Mesothelial cell of epicardium (in vitro differentiated cells): ENCODE data around the gene TAS1R1. TPM values are rescaled to one million over a fixed set of nuclear protein-coding genes. Genes with fewer than 3 reads are reported as not detected.

Source experiments
- DNase-seq, 2 experiments: peaks; one replicate each; pipeline ENCODE4 v3.0.0; 2021; ENCODE audit warnings: low spot score in 2 of 2; ENCODE audit not compliant: unreplicated experiment in 2 of 2
- H3K27ac Mint-ChIP-seq: 2 replicates; pipeline ENCODE4 v1.8.0; 2021; ENCODE audit warnings: mixed read lengths
- H3K27me3 Mint-ChIP-seq: 2 replicates; pipeline ENCODE4 v1.8.0; 2021; ENCODE audit warnings: low read depth, mixed read lengths
- H3K36me3 Mint-ChIP-seq: 2 replicates; pipeline ENCODE4 v1.8.0; 2021; ENCODE audit warnings: mixed read lengths
- H3K4me1 Mint-ChIP-seq: 2 replicates; pipeline ENCODE4 v1.8.0; 2021; ENCODE audit warnings: mixed read lengths
- H3K4me3 Mint-ChIP-seq: 2 replicates; pipeline ENCODE4 v1.8.0; 2021; ENCODE audit warnings: mild to moderate bottlenecking, moderate library complexity, mixed read lengths
- H3K9me3 Mint-ChIP-seq: 2 replicates; pipeline ENCODE4 v1.8.0; 2021; ENCODE audit warnings: mixed read lengths
- total RNA-seq: library from RNA; stranded (reverse); gene quantifications from 3 replicates; pipeline ENCODE4 v1.2.1, GENCODE V29; 2021
- TF ChIP-seq, protein P1 (sequence below): fragments of 200-600 bp; sonication (generic); IDR thresholded peaks from one replicate; pipeline ENCODE4 v1.5.0; 2021; ENCODE audit warnings: antibody characterized with exemption; ENCODE audit not compliant: unreplicated experiment

The TAS1R1 gene
- total RNA-seq, 1 donor from 2014 or later = not detected

DNA sequence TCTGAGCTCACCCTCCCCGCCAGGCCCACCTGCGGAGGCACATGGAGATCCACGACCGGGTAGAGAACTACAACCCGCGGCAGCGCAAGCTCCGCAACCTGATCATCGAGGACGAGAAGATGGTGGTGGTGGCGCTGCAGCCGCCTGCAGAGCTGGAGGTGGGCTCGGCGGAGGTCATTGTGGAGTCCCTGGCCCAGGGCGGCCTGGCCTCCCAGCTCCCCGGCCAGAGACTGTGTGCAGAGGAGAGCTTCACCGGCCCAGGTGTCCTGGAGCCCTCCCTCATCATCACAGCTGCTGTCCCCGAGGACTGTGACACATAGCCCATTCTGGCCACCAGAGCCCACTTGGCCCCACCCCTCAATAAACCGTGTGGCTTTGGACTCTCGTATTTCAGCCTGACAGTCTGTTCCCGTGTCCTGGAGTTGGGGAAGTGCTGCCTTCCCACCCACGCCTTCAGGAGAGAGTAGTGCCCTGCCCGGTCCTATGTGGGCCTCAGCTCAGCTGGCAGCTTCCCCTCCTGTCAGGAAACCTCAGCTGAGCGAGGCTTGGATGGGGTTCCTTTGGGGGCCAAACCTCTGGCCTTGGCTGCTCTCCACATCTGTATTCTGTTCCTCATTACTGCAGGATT lies 33.9 kb downstream of the TAS1R1 start:
- H3K36me3 Mint-ChIP-seq = peaks cover 3% of the 10 kb centered on the region

DNA sequence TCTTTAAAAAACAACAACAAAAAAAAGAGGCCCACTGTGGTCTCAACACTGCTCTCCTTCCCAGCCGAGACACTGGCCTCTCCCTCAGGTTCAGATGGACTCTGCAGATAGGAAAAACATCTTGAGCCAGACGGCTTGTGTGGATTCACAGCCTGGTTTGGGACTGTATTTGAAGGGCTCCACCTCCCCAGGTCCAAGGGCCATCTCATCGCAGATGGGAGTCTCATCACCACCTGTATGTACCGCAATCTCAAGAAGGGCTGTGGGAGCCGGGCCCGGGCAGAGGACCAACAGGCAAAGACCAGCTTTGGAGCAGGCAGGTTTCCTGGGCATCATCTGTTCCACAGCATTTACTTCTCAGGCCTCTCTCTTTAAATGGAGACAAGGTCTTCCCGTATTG lies 34.9 kb downstream of the TAS1R1 start:
- Mint-ChIP-seq H3K4me1 (no peaks in the 10 kb centered on the region), H3K27me3 (no peaks in the 10 kb centered on the region), H3K27ac (no peak overlapping the region), H3K9me3 (no peaks in the 10 kb centered on the region), H3K4me3 (no peak overlapping the region), H3K36me3 (peaks cover 6% of the 10 kb centered on the region)
- TF ChIP-seq, protein P1, sequence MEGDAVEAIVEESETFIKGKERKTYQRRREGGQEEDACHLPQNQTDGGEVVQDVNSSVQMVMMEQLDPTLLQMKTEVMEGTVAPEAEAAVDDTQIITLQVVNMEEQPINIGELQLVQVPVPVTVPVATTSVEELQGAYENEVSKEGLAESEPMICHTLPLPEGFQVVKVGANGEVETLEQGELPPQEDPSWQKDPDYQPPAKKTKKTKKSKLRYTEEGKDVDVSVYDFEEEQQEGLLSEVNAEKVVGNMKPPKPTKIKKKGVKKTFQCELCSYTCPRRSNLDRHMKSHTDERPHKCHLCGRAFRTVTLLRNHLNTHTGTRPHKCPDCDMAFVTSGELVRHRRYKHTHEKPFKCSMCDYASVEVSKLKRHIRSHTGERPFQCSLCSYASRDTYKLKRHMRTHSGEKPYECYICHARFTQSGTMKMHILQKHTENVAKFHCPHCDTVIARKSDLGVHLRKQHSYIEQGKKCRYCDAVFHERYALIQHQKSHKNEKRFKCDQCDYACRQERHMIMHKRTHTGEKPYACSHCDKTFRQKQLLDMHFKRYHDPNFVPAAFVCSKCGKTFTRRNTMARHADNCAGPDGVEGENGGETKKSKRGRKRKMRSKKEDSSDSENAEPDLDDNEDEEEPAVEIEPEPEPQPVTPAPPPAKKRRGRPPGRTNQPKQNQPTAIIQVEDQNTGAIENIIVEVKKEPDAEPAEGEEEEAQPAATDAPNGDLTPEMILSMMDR = no peak
- DNase-seq = no peak

More for the DNA sequence above, 33.9 kb downstream of the TAS1R1 start:
- no peak overlapping the region for H3K4me3 Mint-ChIP-seq
- no peaks in the 10 kb centered on the region for H3K9me3 Mint-ChIP-seq
- H3K27ac Mint-ChIP-seq = no peak overlapping the region
- TF ChIP-seq, protein P1 = no peak
- no peaks in the 10 kb centered on the region for H3K27me3 Mint-ChIP-seq
- H3K4me1 Mint-ChIP-seq = no peaks in the 10 kb centered on the region
- DNase-seq = no peak

DNA sequence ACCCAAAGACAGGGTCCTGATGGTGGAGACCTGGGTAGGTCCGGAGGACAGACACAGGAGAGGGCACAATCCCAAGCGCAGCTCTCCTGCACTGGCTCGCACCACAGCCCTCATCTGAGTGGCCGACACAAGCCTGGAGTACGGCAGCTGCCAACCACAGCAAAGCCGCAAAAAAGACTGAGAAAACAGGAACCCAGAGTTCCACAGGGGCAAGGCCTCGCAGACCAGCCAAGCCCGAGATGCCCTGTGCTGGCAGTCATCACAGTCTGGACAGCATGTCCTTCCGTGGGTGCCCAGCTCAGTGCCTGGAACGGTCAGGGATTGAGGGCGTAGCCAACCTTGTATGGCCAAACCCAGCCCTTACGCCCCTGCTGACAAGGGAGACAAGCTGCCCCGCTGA lies 36.1 kb downstream of the TAS1R1 start:
- Mint-ChIP-seq H3K4me3 (no peak overlapping the region), H3K4me1 (peaks cover 1% of the 10 kb centered on the region), H3K36me3 (peaks cover 11% of the 10 kb centered on the region), H3K9me3 (no peaks in the 10 kb centered on the region), H3K27ac (no peak overlapping the region), H3K27me3 (no peaks in the 10 kb centered on the region)
- DNase-seq = no peak
- TF ChIP-seq, protein P1 = no peak

DNA sequence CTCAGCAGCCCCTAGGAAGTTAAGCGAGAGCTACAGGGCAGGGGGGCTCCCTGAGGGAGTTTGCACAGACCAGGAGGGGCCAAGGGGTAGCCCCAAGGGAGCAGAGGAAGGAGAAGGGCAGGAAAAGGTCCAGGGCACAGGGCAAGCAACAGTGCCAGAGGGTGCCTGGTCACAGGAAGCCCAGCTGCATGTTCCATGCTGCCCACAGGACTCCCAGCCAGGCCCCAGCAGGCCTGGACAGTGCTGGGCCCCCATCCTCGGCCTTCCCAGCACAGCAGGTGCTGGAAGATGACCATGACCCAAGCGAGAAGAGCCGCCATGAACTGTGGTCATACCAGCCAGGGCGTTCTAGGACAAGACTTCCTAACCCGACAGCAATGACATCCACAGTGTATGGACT lies 36.5 kb downstream of the TAS1R1 start:
- DNase-seq = no peak
- Mint-ChIP-seq H3K27me3 (no peaks in the 10 kb centered on the region), H3K36me3 (peaks cover 11% of the 10 kb centered on the region), H3K4me3 (no peak overlapping the region), H3K9me3 (no peaks in the 10 kb centered on the region), H3K4me1 (peaks cover 6% of the 10 kb centered on the region), H3K27ac (no peak overlapping the region)
- TF ChIP-seq, protein P1 = no peak

DNA sequence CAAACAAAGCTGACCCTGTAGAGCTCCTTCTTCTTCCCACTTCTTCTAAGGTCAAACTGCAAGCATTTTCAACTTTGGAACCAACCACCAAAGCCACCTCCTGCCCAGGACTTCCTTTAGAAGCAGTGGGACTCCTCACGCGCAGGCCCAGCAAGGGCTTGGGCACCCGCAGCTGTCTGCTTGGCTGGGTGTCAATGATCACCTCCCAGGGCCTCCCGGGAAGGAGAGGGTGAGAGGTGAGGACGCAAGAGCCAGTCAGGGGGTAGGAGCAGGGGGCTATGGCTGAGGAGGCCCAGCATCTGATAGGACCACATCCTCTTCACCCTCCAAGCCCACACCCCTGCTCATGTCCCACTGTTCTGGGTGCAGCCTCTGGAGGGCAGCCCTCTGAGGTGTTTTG lies 37.3 kb downstream of the TAS1R1 start:
- H3K4me3 Mint-ChIP-seq = no peak overlapping the region

More for the DNA sequence above, 37.3 kb downstream of the TAS1R1 start:
- no peaks in the 10 kb centered on the region for H3K27me3 Mint-ChIP-seq
- no peak overlapping the region for H3K27ac Mint-ChIP-seq
- no peaks in the 10 kb centered on the region for H3K9me3 Mint-ChIP-seq
- TF ChIP-seq, protein P1 = no peak
- no peak for DNase-seq
- peaks cover 11% of the 10 kb centered on the region for H3K36me3 Mint-ChIP-seq
- peaks cover 12% of the 10 kb centered on the region for H3K4me1 Mint-ChIP-seq
